Keratinocyte (primary cell): Measurements from ENCODE around the gene CXCL14. TPM values are rescaled to one million over a fixed set of nuclear protein-coding genes. Genes with fewer than 3 reads are reported as not detected.

Experiments used
- DNase-seq: peaks from one replicate; pipeline ENCODE4 v3.0.0-alpha.2; 2011; ENCODE audit warnings: low read depth, missing footprints, low spot score
- FAIRE-seq: peaks from 2 replicates; lab custom pipeline; 2011; peaks lifted over from hg19 to GRCh38; lab: Jason Lieb, UNC
- H2AFZ ChIP-seq: 2 replicates; pipeline ENCODE4 v1.6.0; 2012; ENCODE audit warnings: low read length, control low read depth, inconsistent platforms; ENCODE audit not compliant: control insufficient read depth
- H3K27ac ChIP-seq: 2 replicates; pipeline ENCODE4 v1.5.1; 2011; ENCODE audit warnings: low read length; ENCODE audit not compliant: control insufficient read depth, insufficient read depth
- H3K27me3 ChIP-seq: 3 replicates; pipeline ENCODE4 v1.6.0; 2011; ENCODE audit warnings: low read length; ENCODE audit not compliant: control insufficient read depth, insufficient read depth; ENCODE audit errors: extremely low read depth
- H3K36me3 ChIP-seq, 2 experiments: 2 replicates in 1 of 2; 3 replicates in 1 of 2; pipeline ENCODE4 v1.5.1; 2011; ENCODE audit warnings: low read length in 2 of 2, mild to moderate bottlenecking in 1 of 2; ENCODE audit not compliant: control insufficient read depth in 2 of 2, insufficient read depth in 2 of 2; ENCODE audit errors: extremely low read depth in 1 of 2
- H3K4me1 ChIP-seq: 3 replicates; pipeline ENCODE4 v1.5.1; 2011; ENCODE audit warnings: low read length; ENCODE audit not compliant: control insufficient read depth, insufficient read depth; ENCODE audit errors: extremely low read depth
- H3K4me2 ChIP-seq: 3 replicates; pipeline ENCODE4 v1.6.0; 2011; ENCODE audit warnings: low read depth, low read length; ENCODE audit not compliant: control insufficient read depth, insufficient read depth; ENCODE audit errors: extremely low read depth
- H3K4me3 ChIP-seq, 3 experiments: fragments of 200-600 bp in 1 of 3; sonication (generic) in 1 of 3; 2 replicates in 2 of 3; 3 replicates in 1 of 3; pipeline ENCODE4 v1.5.1; 2011 to 2016; ENCODE audit warnings: low read length in 3 of 3, mild to moderate bottlenecking in 3 of 3, control low read depth in 2 of 3, inconsistent platforms in 1 of 3, low read depth in 1 of 3, mixed read lengths in 1 of 3, mixed run types in 1 of 3, moderate library complexity in 1 of 3; ENCODE audit not compliant: control insufficient read depth in 2 of 3, insufficient read depth in 2 of 3; ENCODE audit errors: extremely low read depth in 1 of 3
- H3K79me2 ChIP-seq: 2 replicates; pipeline ENCODE4 v1.6.0; 2012; ENCODE audit warnings: low read length; ENCODE audit not compliant: control insufficient read depth, insufficient read depth
- H3K9ac ChIP-seq: 3 replicates; pipeline ENCODE4 v1.6.0; 2011; ENCODE audit warnings: low read length; ENCODE audit not compliant: control insufficient read depth, insufficient read depth; ENCODE audit errors: extremely low read depth
- H3K9me1 ChIP-seq: 3 replicates; pipeline ENCODE4 v1.6.0; 2011; ENCODE audit warnings: low read length; ENCODE audit not compliant: control insufficient read depth, insufficient read depth; ENCODE audit errors: extremely low read depth
- H3K9me3 ChIP-seq: 2 replicates; pipeline ENCODE4 v1.5.1; 2012; ENCODE audit warnings: low read depth, low read length; ENCODE audit not compliant: control insufficient read depth
- H4K20me1 ChIP-seq: 3 replicates; pipeline ENCODE4 v1.6.0; 2011; ENCODE audit warnings: low read length; ENCODE audit not compliant: control insufficient read depth, insufficient read depth; ENCODE audit errors: extremely low read depth
- CTCF ChIP-seq, 3 experiments: IDR thresholded peaks in 1 of 3; conservative IDR thresholded peaks in 1 of 3; optimal IDR thresholded peaks in 1 of 3; 2 replicates in 2 of 3; 3 replicates in 1 of 3; pipeline versions ENCODE3 to v1.5.1; 2011; ENCODE audit warnings: low read length in 3 of 3, mild to moderate bottlenecking in 3 of 3, moderate library complexity in 2 of 3, control low read depth in 1 of 3, inconsistent platforms in 1 of 3; ENCODE audit not compliant: insufficient read depth in 2 of 3; ENCODE audit errors: extremely low read depth in 1 of 3
- EZH2 ChIP-seq: IDR thresholded peaks from one replicate; pipeline ENCODE4 v1.6.1; 2012; ENCODE audit warnings: inconsistent platforms, mild to moderate bottlenecking, low read length, moderate library complexity
- dilution Hi-C: fragments of 300-500 bp; cut with MboI; formaldehyde crosslinking; loops from one replicate; pipeline ENCODE4 v1.7.0; 2020; ENCODE audit warnings: low sequenced_read_pairs; ENCODE audit not compliant: extremely low pct_ligation_motif_present
- polyA plus RNA-seq, 5 experiments: library from polyadenylated mRNA; depleted of rRNA in 3 of 5; stranded (reverse) in 3 of 5; stranded (forward) in 1 of 5; unstranded in 1 of 5; fragments of >200 nt; gene quantifications; 1 replicate in 1 of 5; 2 replicates in 3 of 5; 3 replicates in 1 of 5; pipeline versions ENCODE4 v1.2.1 to v1.2.3, GENCODE V29; 2011 to 2012; ENCODE audit warnings: missing spikeins in 2 of 5, low read depth in 1 of 5, low replicate concordance in 1 of 5

CXCL14 gene
- polyA plus RNA-seq, 1 donor (not counting 4 experiments of a cell fraction or from before 2014, with no cell fraction given) = 124 TPM

- no peak overlapping the region for H2AFZ ChIP-seq
- no peak for DNase-seq
- H3K4me3 ChIP-seq = no peak overlapping the region
- dilution Hi-C loops = no loop called here
- no peak overlapping the region for H3K9ac ChIP-seq
- H3K9me3 ChIP-seq = no peaks in the 10 kb centered on the region
- H3K27me3 ChIP-seq = peaks cover 17% of the 10 kb centered on the region
- H3K4me1 ChIP-seq = no peaks in the 10 kb centered on the region
- no peaks in the 10 kb centered on the region for H3K9me1 ChIP-seq
- no peaks in the 10 kb centered on the region for H3K79me2 ChIP-seq
- FAIRE-seq = no peak
- no peaks in the 10 kb centered on the region for H3K36me3 ChIP-seq
- no peak overlapping the region for H3K27ac ChIP-seq
- H4K20me1 ChIP-seq = no peaks in the 10 kb centered on the region
- H3K4me2 ChIP-seq = no peak overlapping the region
- no peak for TF ChIP-seq EZH2
- no peak for TF ChIP-seq CTCF (optimal IDR thresholded peaks at IDR 0.05 in 1 of 3, IDR thresholded peaks at IDR 0.05 in 1 of 3, conservative IDR thresholded peaks at IDR 0.05 in 1 of 3; ENCODE audit: extremely low read depth in 1 of 3, insufficient read depth in 2 of 3, low read length in 3 of 3)
Observed at GRCh38 chr5:135625061-135625460, 46.3 kb upstream of the CXCL14 start.

GRCh38 chr5:135623186-135623715 is 44.5 kb upstream of the CXCL14 start:
- Histone ChIP-seq H3K9ac (no peak overlapping the region), H3K9me1 (no peaks in the 10 kb centered on the region), H3K4me3 (no peak overlapping the region), H3K27me3 (peaks cover 9% of the 10 kb centered on the region), H3K4me2 (no peak overlapping the region), H3K79me2 (no peaks in the 10 kb centered on the region), H3K27ac (no peak overlapping the region), H3K4me1 (no peaks in the 10 kb centered on the region), H3K36me3 (no peaks in the 10 kb centered on the region), H3K9me3 (no peaks in the 10 kb centered on the region), H2AFZ (no peak overlapping the region), H4K20me1 (no peaks in the 10 kb centered on the region)
- dilution Hi-C loops = no loop called here
- no peak for FAIRE-seq
- TF ChIP-seq CTCF (optimal IDR thresholded peaks at IDR 0.05 in 1 of 3, IDR thresholded peaks at IDR 0.05 in 1 of 3, conservative IDR thresholded peaks at IDR 0.05 in 1 of 3; ENCODE audit: extremely low read depth in 1 of 3, insufficient read depth in 2 of 3, low read length in 3 of 3) = no peak
- TF ChIP-seq EZH2 = no peak
- no peak for DNase-seq
